Upper lobe of right lung (tissue), 1 donor: ENCODE data around the gene SNCAIP. TPM values are rescaled to one million over a fixed set of nuclear protein-coding genes. Genes with fewer than 3 reads are reported as not detected.
"Not testable (repeated sequence)": the region's sequence is repeated elsewhere in the genome, so short reads cannot be mapped to it uniquely, and the experiment has no call there.

ENCODE experiments used
- ATAC-seq: fragments of 200-7000 bp; cut with Tn5 transposase; one replicate; pipeline ENCODE4 v1.9.1; 2020; ENCODE audit warnings: mild to moderate bottlenecking, moderate library complexity
- DNase-seq: peaks from one replicate; pipeline ENCODE4 v3.0.0-alpha.2; 2020
- H3K27ac ChIP-seq: fragments of 200-600 bp; one replicate; pipeline ENCODE4 v1.8.0; 2022
- H3K27me3 ChIP-seq: fragments of 200-600 bp; one replicate; pipeline ENCODE4 v1.8.0; 2022; ENCODE audit warnings: mild to moderate bottlenecking
- H3K36me3 ChIP-seq: fragments of 200-600 bp; one replicate; pipeline ENCODE4 v1.8.0; 2022
- H3K4me1 ChIP-seq: fragments of 200-600 bp; one replicate; pipeline ENCODE4 v1.8.0; 2022
- H3K4me3 ChIP-seq: fragments of 200-600 bp; one replicate; pipeline ENCODE4 v1.8.0; 2022; ENCODE audit warnings: mild to moderate bottlenecking
- H3K9me3 ChIP-seq: fragments of 200-600 bp; one replicate; pipeline ENCODE4 v1.8.0; 2022
- CTCF ChIP-seq: fragments of 200-600 bp; IDR thresholded peaks from one replicate; pipeline ENCODE4 v1.8.0; 2022; ENCODE audit warnings: antibody characterized with exemption
- intact Hi-C: fragments of 100-400 bp; cut with DNase I; formaldehyde crosslinking; loops from one replicate; pipeline ENCODE4 v1.11.0; 2022
- total RNA-seq: library from RNA; stranded (reverse); fragmentation: NEBNext Ultra II Directional; extraction: Animal tissue kit (Norgen Biotek cat#: 25700); gene quantifications from one replicate; pipeline ENCODE4 v1.2.1, GENCODE V29; 2021
- donor health status: DM: no; HTN: yes; CAD: no; lungs with severe emphysema.

The SNCAIP gene
- total RNA-seq, 1 donor from 2014 or later: 4.0 TPM

- DNase-seq: no peak
- no peak for ATAC-seq
- Histone ChIP-seq H3K36me3 (no peaks in the 10 kb centered on the region), H3K9me3 (no peaks in the 10 kb centered on the region), H3K4me1 (no peaks in the 10 kb centered on the region), H3K27me3 (no peaks in the 10 kb centered on the region), H3K4me3 (no peak overlapping the region), H3K27ac (no peak overlapping the region)
- no peak for TF ChIP-seq CTCF
- intact Hi-C loops: no loop called here
These were observed 39.5 kb downstream of the SNCAIP start for GRCh38 chr5:122351416-122352157.

GRCh38 chr5:122352331-122352730, 40.3 kb downstream of the SNCAIP start:
- TF ChIP-seq CTCF: no peak
- intact Hi-C loops: no loop called here
- no peak overlapping the region for H3K4me3 ChIP-seq
- no peaks in the 10 kb centered on the region for H3K4me1 ChIP-seq
- no peaks in the 10 kb centered on the region for H3K36me3 ChIP-seq
- no peaks in the 10 kb centered on the region for H3K9me3 ChIP-seq
- no peaks in the 10 kb centered on the region for H3K27me3 ChIP-seq
- no peak overlapping the region for H3K27ac ChIP-seq
- DNase-seq: no peak
- no peak for ATAC-seq

GRCh38 chr5:122353361-122353760, 41.3 kb downstream of the SNCAIP start:
- DNase-seq, H3K4me1 ChIP-seq, H3K27me3 ChIP-seq, H3K4me3 ChIP-seq, H3K27ac ChIP-seq, H3K36me3 ChIP-seq, H3K9me3 ChIP-seq, intact Hi-C loops, ATAC-seq: not testable (repeated sequence)

GRCh38 chr5:122354293-122354692, 42.3 kb downstream of the SNCAIP start:
- no peak for TF ChIP-seq CTCF
- H3K4me1 ChIP-seq: no peaks in the 10 kb centered on the region
- no peaks in the 10 kb centered on the region for H3K36me3 ChIP-seq
- no peak overlapping the region for H3K27ac ChIP-seq
- H3K27me3 ChIP-seq: no peaks in the 10 kb centered on the region
- ATAC-seq (no peak), DNase-seq (no peak)
- H3K9me3 ChIP-seq: no peaks in the 10 kb centered on the region
- H3K4me3 ChIP-seq: no peak overlapping the region
- intact Hi-C loops: no loop called here

DNA sequence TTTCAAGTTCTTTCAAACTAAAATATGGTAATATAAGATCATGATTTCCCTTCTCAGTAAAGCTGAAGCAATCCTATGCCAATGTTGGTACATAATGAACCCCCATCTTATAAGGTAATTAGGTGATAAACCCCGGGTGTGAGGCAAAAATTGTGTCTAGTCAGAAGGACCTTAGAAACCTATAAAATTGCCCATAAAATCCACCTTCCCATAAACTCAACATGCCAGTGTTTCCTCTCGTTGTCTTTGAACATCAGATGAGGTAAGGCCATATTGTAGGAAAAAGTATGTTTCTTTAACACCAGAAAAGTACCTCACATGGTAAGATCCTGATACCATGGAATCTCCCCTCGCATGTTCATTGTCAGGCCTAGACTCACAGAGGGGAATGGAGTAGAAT, 43.3 kb downstream of the SNCAIP start:
- Histone ChIP-seq H3K4me1 (no peaks in the 10 kb centered on the region), H3K27me3 (no peaks in the 10 kb centered on the region), H3K9me3 (no peaks in the 10 kb centered on the region), H3K36me3 (no peaks in the 10 kb centered on the region), H3K4me3 (no peak overlapping the region), H3K27ac (no peak overlapping the region)
- no peak for TF ChIP-seq CTCF
- DNase-seq (no peak), ATAC-seq (no peak)
- intact Hi-C loops: no loop called here

DNA sequence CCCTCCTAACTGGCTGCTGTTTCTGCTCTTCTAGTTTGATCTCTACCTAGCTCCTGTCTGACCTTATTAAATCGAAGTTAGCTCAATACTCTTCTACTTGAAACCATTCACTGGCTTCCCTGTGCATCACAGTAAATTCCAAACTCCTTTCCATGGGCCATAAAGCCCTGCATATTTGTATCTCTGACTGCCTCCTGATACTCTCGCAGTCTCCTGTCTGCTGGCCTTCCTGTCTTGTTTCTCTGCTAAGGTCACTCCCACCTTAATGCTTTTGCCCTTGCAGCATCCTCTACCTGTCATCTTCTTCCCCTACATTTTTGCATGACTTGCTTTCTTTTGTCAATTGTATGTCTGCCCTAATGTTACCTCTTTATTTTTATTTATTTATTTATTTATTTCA, 44.8 kb downstream of the SNCAIP start:
- Histone ChIP-seq H3K27ac (no peak overlapping the region), H3K4me1 (no peaks in the 10 kb centered on the region), H3K27me3 (no peaks in the 10 kb centered on the region), H3K4me3 (no peak overlapping the region), H3K36me3 (no peaks in the 10 kb centered on the region), H3K9me3 (no peaks in the 10 kb centered on the region)
- no peak for ATAC-seq
- intact Hi-C loops: no loop called here
- DNase-seq: no peak
- TF ChIP-seq CTCF: no peak
